HFF-Myc (cell line): ENCODE results near the gene BDKRB2.

Source experiments
- DNase-seq: peaks from one replicate; pipeline ENCODE4 v3.0.0-alpha.2; 2011; ENCODE audit warnings: low read depth; ENCODE audit errors: extremely low read depth
- H3K4me3 ChIP-seq: replicated peaks from 2 replicates; pipeline ENCODE4 v1.5.1; 2011; ENCODE audit warnings: low read depth, mild to moderate bottlenecking, control low read depth, low read length
- TF ChIP-seq, protein P1 (sequence below): IDR thresholded peaks from 2 replicates; pipeline ENCODE4 v1.5.1; 2012; ENCODE audit warnings: mild to moderate bottlenecking, low read depth, low read length, control low read depth; ENCODE audit errors: missing control alignments

The BDKRB2 gene

DNA sequence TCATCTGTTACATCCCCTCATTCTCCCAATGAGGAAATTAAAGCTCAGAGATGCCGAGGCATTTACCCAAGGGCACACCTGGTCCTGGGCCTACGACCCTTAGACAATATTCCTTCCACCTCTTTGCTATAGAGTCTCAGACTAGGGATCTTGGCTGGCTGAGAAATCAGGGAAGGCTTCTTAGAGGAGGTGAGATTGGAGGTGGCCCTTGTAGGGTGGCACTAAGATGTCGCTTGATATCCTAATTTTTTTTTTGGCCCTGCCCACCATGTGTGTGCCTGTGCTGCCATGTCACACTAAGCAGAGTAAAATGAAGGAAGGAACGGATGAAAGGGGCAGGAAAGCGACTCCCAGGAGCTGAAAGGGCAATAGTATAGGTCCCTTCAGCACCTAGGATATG, 20.6 kb downstream of the BDKRB2 start:
- DNase-seq = no peak
- no peak overlapping the region for H3K4me3 ChIP-seq
- TF ChIP-seq, protein P1, sequence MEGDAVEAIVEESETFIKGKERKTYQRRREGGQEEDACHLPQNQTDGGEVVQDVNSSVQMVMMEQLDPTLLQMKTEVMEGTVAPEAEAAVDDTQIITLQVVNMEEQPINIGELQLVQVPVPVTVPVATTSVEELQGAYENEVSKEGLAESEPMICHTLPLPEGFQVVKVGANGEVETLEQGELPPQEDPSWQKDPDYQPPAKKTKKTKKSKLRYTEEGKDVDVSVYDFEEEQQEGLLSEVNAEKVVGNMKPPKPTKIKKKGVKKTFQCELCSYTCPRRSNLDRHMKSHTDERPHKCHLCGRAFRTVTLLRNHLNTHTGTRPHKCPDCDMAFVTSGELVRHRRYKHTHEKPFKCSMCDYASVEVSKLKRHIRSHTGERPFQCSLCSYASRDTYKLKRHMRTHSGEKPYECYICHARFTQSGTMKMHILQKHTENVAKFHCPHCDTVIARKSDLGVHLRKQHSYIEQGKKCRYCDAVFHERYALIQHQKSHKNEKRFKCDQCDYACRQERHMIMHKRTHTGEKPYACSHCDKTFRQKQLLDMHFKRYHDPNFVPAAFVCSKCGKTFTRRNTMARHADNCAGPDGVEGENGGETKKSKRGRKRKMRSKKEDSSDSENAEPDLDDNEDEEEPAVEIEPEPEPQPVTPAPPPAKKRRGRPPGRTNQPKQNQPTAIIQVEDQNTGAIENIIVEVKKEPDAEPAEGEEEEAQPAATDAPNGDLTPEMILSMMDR = no peak

DNA sequence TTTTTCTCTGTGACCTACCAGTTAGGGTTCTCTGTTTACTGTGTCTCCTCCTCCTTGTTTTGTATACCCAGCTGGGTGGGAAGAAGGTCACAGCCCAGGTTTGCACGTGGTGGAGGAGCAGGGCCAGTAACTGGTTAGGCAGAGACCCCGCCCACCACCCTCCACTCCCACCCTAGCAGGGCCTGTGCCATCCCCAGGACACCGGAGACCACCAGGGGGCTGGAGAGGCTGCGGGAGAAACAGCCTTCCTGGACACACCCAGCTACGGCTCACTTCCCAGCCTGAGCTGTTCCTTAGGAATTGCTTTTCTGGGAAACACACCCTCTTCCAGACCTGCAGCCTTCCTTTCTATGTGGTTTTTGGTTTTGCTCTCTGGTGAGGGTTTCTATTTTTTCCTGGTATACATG, 21.1 kb downstream of the BDKRB2 start:
- H3K4me3 ChIP-seq = no peak overlapping the region
- peak; percentile 45 for DNase-seq
- TF ChIP-seq, protein P1 = peak; percentile 60

DNA sequence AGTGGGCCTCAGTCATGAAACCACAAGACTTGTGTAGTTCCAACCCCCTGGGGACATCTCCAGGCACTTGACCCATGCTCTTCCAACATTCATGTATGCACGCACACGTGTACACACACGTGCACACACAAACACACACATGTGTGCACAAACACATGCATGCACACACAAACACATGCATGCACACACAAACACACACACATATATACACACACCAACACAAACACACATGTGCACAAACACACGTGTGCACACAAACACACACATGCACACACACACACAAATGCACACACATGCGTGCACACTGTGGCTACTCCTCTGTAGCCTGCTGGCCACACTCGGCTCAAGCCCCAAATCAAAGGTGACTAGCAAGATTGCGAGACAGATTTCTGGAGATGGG, 22.8 kb downstream of the BDKRB2 start:
- DNase-seq = no peak
- TF ChIP-seq, protein P1 = no peak

DNA sequence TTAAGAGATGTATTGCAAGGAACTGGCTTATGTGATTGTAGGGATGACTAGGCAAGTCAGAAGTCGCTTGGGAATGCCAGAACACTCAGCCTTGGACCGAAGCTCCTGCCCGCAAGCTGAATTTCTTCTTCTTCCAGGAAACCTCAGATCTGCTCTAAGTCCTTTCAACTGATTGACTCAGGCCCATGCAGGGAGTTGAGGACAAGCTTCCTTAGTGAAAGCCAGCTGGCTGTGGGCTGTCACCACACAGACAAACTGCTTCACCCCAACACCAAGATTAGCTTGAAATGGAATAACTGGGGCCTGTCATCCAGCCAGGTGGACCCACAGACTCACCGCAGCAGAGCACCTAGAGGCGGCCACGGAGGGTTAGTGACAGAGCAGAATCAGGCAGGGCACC, 24.7 kb downstream of the BDKRB2 start:
- H3K4me3 ChIP-seq = no peak overlapping the region
- TF ChIP-seq, protein P1 = no peak
- no peak for DNase-seq

More for the DNA sequence above, 22.8 kb downstream of the BDKRB2 start:
- no peak overlapping the region for H3K4me3 ChIP-seq

DNA sequence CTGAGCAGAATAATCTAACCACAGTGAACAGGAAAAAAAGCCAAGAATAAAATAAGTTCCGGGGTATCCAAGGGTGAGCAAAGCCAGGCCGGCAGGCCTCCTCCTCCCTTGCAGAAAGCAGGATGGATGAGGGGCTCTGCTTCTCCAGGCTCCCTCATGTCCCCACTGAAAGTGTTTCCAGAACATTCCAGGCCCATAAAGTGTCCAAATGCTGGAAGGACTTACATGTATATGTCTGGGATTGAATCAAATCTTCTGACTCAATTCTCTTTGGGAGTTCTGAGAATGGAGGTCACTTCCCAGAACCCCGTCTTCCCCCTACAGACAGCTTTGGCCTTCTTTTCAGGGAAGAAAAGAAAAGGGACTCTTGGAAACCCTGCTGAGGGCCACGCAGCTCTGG, 26.4 kb downstream of the BDKRB2 start:
- TF ChIP-seq, protein P1 = no peak
- no peak for DNase-seq
- H3K4me3 ChIP-seq = no peak overlapping the region

DNA sequence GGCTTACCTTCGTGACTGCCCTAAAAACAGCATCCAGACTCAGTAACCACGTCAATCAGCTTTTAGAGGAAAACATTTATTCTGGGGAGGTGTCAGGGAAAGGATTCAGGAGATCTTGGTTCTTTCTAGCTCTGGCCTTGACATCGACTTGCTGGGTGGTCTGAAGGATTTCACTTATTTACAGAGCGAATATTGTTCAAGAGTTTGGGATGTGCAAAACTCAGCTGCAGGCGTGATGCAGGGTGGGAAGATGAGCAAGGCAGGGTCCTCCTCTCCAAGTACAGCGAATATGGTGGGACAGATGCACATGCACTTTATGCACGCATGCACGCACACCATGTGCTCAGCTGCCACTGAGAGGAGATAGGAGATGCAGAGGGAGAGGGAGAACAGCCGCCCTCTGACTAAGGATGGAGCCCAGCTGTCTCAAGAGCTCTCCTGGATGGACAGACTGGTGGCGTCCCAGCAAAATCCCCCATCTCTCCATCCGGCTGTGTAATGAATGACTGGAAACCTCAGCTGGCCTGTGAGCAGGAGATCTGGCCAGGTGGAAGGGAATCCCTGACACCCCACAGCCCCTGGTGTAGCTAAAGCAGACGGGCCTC, 27.0 kb downstream of the BDKRB2 start:
- DNase-seq = no peak
- H3K4me3 ChIP-seq = no peak overlapping the region
- TF ChIP-seq, protein P1 = no peak

DNA sequence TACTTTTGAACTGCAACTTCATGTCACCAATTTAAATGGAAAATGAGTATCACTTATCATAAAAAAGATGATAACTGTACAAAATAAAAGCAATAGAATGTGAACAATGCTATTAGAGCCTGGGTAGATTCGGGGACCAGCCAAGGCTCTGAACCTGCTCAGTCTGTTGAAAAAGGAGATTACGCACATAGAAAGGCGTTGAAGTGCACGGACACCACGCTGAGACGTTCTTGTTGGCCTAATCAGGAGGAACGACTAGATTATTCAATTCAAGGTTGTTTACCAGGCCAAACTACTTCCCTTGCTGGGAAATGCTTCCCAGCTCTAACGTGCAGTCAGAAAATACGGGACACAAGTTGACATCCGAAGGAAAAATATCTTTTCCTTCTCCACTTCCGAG, 27.9 kb downstream of the BDKRB2 start:
- TF ChIP-seq, protein P1 = no peak
- DNase-seq = no peak
- H3K4me3 ChIP-seq = no peak overlapping the region
